KOPT-K1 (cell line): ENCODE measurements around the gene UAP1.

Experiments used
- H3K27ac ChIP-seq: fragments of 200-600 bp; sonication (generic); 2 replicates; pipeline ENCODE4 v1.5.1; 2016; ENCODE audit warnings: antibody characterized with exemption, mild to moderate bottlenecking, low read depth, low read length; ENCODE audit not compliant: poor library complexity, severe bottlenecking
- H3K36me3 ChIP-seq: fragments of 200-600 bp; sonication (generic); 2 replicates; pipeline ENCODE4 v1.5.1; 2017; ENCODE audit warnings: antibody characterized with exemption, mild to moderate bottlenecking, low read length, moderate library complexity; ENCODE audit not compliant: insufficient read depth
- H3K9me3 ChIP-seq: fragments of 200-600 bp; sonication (generic); 2 replicates; pipeline ENCODE4 v1.5.1; 2017; ENCODE audit warnings: antibody characterized with exemption, low read length, mild to moderate bottlenecking; ENCODE audit not compliant: insufficient read depth, poor library complexity, severe bottlenecking

The UAP1 gene

GRCh38 chr1:162641114-162641513 is 79.6 kb downstream of the UAP1 start:
- H3K9me3 ChIP-seq, result no peaks in the 10 kb centered on the region
- no peak overlapping the region for H3K27ac ChIP-seq
- no peaks in the 10 kb centered on the region for H3K36me3 ChIP-seq

- no peaks in the 10 kb centered on the region for H3K36me3 ChIP-seq
Measured at GRCh38 chr1:162644986-162645314, 83.4 kb downstream of the UAP1 start.

GRCh38 chr1:162645666-162646065 is 84.1 kb downstream of the UAP1 start:
- Histone ChIP-seq H3K27ac (no peak overlapping the region), H3K36me3 (no peaks in the 10 kb centered on the region), H3K9me3 (no peaks in the 10 kb centered on the region)

More at GRCh38 chr1:162644986-162645314, 83.4 kb downstream of the UAP1 start:
- Histone ChIP-seq H3K9me3 (no peaks in the 10 kb centered on the region), H3K27ac (no peak overlapping the region)

- no peak overlapping the region for H3K27ac ChIP-seq
- H3K36me3 ChIP-seq, result no peaks in the 10 kb centered on the region
- no peaks in the 10 kb centered on the region for H3K9me3 ChIP-seq
Measured at GRCh38 chr1:162649583-162649982, 88.1 kb downstream of the UAP1 start.
